ENCODE data around the gene HERC2. TPM values are rescaled to one million over a fixed set of nuclear protein-coding genes. Genes with fewer than 3 reads are reported as not detected.

Gene HERC2
- total RNA-seq, 1 donor from 2014 or later, result 111 TPM

DNA sequence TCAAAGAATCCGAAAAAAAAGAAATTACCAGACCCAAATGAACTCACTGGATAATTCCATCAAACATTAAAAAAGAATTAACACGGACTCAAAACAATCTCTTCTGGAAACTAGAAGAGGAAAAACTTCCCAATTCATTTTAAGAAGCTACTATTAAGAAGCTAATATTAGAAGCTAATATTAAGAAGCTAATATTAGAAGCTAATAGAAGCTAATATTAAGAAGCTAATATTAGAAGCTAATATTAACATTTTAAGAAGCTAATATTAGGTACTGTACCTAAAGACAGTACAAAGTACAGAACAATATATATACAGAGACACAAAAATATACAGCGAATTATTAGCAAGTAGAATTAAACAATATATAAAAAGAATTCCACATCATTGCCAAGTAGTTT, 35.9 kb downstream of the HERC2 start:
- TF ChIP-seq CTCF (IDR thresholded peaks at IDR 0.05; ENCODE audit: partially characterized antibody, unreplicated experiment), result no peak
- Mint-ChIP-seq H3K27ac (ENCODE audit: unreplicated experiment) (no peak overlapping the region), H3K27me3 (ENCODE audit: unreplicated experiment) (peaks cover 2% of the 10 kb centered on the region), H3K9me3 (ENCODE audit: unreplicated experiment) (no peaks in the 10 kb centered on the region), H3K36me3 (ENCODE audit: unreplicated experiment) (peaks cover 28% of the 10 kb centered on the region), H3K4me1 (ENCODE audit: low read depth, unreplicated experiment) (peaks cover 16% of the 10 kb centered on the region), H3K4me3 (ENCODE audit: unreplicated experiment) (no peak overlapping the region)
- no peak for DNase-seq

- Mint-ChIP-seq H3K4me1 (ENCODE audit: low read depth, unreplicated experiment) (peaks cover 16% of the 10 kb centered on the region), H3K27me3 (ENCODE audit: unreplicated experiment) (peaks cover 2% of the 10 kb centered on the region), H3K9me3 (ENCODE audit: unreplicated experiment) (no peaks in the 10 kb centered on the region), H3K4me3 (ENCODE audit: unreplicated experiment) (no peak overlapping the region), H3K27ac (ENCODE audit: unreplicated experiment) (no peak overlapping the region), H3K36me3 (ENCODE audit: unreplicated experiment) (peaks cover 15% of the 10 kb centered on the region)
- DNase-seq, result no peak
- TF ChIP-seq CTCF (IDR thresholded peaks at IDR 0.05; ENCODE audit: partially characterized antibody, unreplicated experiment), result no peak
Measured at GRCh38 chr15:28281876-28282275, 40.1 kb downstream of the HERC2 start.

GRCh38 chr15:28274635-28275034, 47.3 kb downstream of the HERC2 start:
- Mint-ChIP-seq H3K27ac (ENCODE audit: unreplicated experiment) (no peak overlapping the region), H3K27me3 (ENCODE audit: unreplicated experiment) (no peaks in the 10 kb centered on the region), H3K9me3 (ENCODE audit: unreplicated experiment) (no peaks in the 10 kb centered on the region), H3K36me3 (ENCODE audit: unreplicated experiment) (no peaks in the 10 kb centered on the region), H3K4me3 (ENCODE audit: unreplicated experiment) (no peak overlapping the region), H3K4me1 (ENCODE audit: low read depth, unreplicated experiment) (peaks cover 2% of the 10 kb centered on the region)
- DNase-seq, result no peak
- no peak for TF ChIP-seq CTCF (IDR thresholded peaks at IDR 0.05; ENCODE audit: partially characterized antibody, unreplicated experiment)

- H3K27ac Mint-ChIP-seq (ENCODE audit: unreplicated experiment), result no peak overlapping the region
Measured at GRCh38 chr15:28273873-28274610, 47.9 kb downstream of the HERC2 start.

More at GRCh38 chr15:28273873-28274610, 47.9 kb downstream of the HERC2 start:
- TF ChIP-seq CTCF (IDR thresholded peaks at IDR 0.05; ENCODE audit: partially characterized antibody, unreplicated experiment), result no peak
- H3K36me3 Mint-ChIP-seq (ENCODE audit: unreplicated experiment), result no peaks in the 10 kb centered on the region
- no peak overlapping the region for H3K4me3 Mint-ChIP-seq (ENCODE audit: unreplicated experiment)
- H3K27me3 Mint-ChIP-seq (ENCODE audit: unreplicated experiment), result no peaks in the 10 kb centered on the region
- no peak for DNase-seq
- no peaks in the 10 kb centered on the region for H3K9me3 Mint-ChIP-seq (ENCODE audit: unreplicated experiment)
- H3K4me1 Mint-ChIP-seq (ENCODE audit: low read depth, unreplicated experiment), result peaks cover 2% of the 10 kb centered on the region
